GM21529 (cell line): ENCODE results near the gene NKX3-2.

Source experiments
- ATAC-seq: cut with Tn5 transposase; IDR thresholded peaks from one replicate; pipeline ENCODE4 v1.9.1; 2021; ENCODE audit not compliant: unreplicated experiment

Gene NKX3-2

GRCh38 chr4:13546142-13546940 lies 2.0 kb upstream of the NKX3-2 start:
- no peak for ATAC-seq

- no peak for ATAC-seq
Observed at GRCh38 chr4:13545394-13545808, 1.1 kb upstream of the NKX3-2 start.

- ATAC-seq: peak; percentile 51
Observed at GRCh38 chr4:13544606-13545393, 492 bp upstream of the NKX3-2 start.

- ATAC-seq: no peak
Observed at GRCh38 chr4:13543032-13543838, 1.1 kb downstream of the NKX3-2 start.

GRCh38 chr4:13542577-13543031 lies 1.7 kb downstream of the NKX3-2 start:
- ATAC-seq: no peak

- ATAC-seq: no peak
Observed at GRCh38 chr4:13541720-13542576, 2.4 kb downstream of the NKX3-2 start.

GRCh38 chr4:13541176-13541604 lies 3.1 kb downstream of the NKX3-2 start:
- no peak for ATAC-seq

- no peak for ATAC-seq
Observed at GRCh38 chr4:13540446-13541175, 3.7 kb downstream of the NKX3-2 start.

- no peak for ATAC-seq
Observed at GRCh38 chr4:13539619-13540445, 4.5 kb downstream of the NKX3-2 start.

GRCh38 chr4:13539047-13539618 lies 5.2 kb downstream of the NKX3-2 start:
- no peak for ATAC-seq

- no peak for ATAC-seq
Observed at GRCh38 chr4:13538427-13538973, 5.8 kb downstream of the NKX3-2 start.

GRCh38 chr4:13537832-13538177 lies 6.5 kb downstream of the NKX3-2 start:
- no peak for ATAC-seq

GRCh38 chr4:13537011-13537831 lies 7.1 kb downstream of the NKX3-2 start:
- ATAC-seq: no peak

GRCh38 chr4:13536607-13537006 lies 7.7 kb downstream of the NKX3-2 start:
- no peak for ATAC-seq

GRCh38 chr4:13535708-13536361 lies 8.5 kb downstream of the NKX3-2 start:
- ATAC-seq: no peak

GRCh38 chr4:13535118-13535517 lies 9.2 kb downstream of the NKX3-2 start:
- no peak for ATAC-seq
